KBM-7 (cell line): ENCODE results near the gene ADGRL2.

ENCODE experiments used
- DNase-seq: peaks from one replicate; pipeline ENCODE4 v3.0.0-alpha.2; 2015
- in situ Hi-C: fragments of 300-500 bp; cut with MboI; formaldehyde crosslinking; loops from 2 replicates; pipeline ENCODE4 v1.14.3; 2020; ENCODE audit warnings: low sequenced_read_pairs, low pct_unique_long_range_greater_than_20kb, mixed read lengths

The ADGRL2 gene

GRCh38 chr1:81950591-81951244 is 150.0 kb downstream of the ADGRL2 start:
- in situ Hi-C loops = no loop called here
- no peak for DNase-seq

DNA sequence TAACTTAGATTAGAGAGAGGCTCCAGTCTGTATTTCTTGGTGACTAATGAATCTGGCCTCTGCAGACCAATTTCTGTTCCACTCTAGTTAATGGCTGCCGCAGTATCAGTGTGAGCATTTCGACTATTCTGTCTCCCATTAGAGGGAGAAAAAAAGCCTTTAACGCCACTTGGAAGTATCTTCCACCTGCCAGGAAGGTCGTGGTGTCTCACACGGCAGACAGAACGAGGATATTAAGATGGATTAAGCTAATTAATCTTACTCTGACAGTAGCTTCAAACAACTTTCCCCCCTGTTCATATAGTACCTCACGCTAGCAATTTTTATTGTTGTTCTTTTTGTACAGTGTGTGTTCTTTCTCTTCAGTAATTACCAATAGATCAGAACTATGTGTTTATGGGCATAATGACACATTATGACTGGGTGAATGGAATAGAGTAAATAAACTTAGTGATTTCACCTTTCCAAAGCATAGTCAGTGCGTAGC is 153.8 kb downstream of the ADGRL2 start:
- DNase-seq = no peak
- in situ Hi-C loops = no loop called here

DNA sequence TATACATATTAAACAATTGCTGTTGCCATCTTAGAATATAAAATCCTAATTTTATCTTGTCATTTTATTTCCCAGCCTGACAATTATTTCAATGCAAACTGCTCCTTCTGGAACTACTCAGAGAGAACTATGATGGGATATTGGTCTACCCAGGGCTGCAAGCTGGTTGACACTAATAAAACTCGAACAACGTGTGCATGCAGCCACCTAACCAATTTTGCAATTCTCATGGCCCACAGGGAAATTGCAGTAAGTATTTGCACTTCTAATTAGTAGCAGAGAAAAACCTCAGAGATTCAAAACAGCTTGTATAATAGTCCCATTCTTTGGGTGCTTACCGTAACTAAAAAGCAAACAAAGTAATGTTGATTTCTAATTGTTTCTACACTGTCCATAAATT is 167.2 kb downstream of the ADGRL2 start:
- no peak for DNase-seq
- in situ Hi-C loops = no loop called here

GRCh38 chr1:81970416-81970815 is 169.7 kb downstream of the ADGRL2 start:
- in situ Hi-C loops = no loop called here
- DNase-seq = no peak

GRCh38 chr1:81974222-81974841 is 173.6 kb downstream of the ADGRL2 start:
- in situ Hi-C loops = no loop called here
- DNase-seq = no peak

DNA sequence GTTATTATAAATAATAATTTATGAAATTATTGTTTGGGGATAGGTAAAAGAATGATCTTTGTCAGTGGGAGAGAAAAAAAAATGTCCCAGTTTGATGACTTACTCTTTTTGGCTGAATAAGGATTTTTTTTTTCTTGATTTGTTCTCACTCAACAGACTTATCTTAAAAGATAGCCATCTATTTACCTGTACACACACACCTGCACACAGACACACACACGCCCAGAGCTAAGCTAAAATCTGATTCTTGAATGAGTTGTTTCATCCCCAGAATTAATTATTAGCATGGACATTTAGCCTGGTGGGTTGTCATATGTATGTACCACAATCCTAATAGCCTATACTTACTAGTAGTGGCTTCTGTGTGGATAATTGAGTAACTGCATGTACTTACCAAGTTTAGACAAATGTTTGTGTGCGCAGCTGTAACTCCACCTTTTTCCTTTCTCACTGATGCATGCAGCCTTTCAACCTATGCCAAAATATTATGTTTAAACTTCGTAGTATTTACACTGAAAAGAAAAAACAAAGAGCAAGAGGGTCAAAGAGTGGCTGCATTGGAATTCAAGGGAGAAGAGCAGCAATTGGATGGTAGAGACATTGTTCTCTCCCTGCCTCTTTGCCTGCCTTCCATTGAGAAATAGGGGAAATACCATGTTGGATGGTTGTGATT is 174.3 kb downstream of the ADGRL2 start:
- DNase-seq = no peak
- in situ Hi-C loops = no loop called here

DNA sequence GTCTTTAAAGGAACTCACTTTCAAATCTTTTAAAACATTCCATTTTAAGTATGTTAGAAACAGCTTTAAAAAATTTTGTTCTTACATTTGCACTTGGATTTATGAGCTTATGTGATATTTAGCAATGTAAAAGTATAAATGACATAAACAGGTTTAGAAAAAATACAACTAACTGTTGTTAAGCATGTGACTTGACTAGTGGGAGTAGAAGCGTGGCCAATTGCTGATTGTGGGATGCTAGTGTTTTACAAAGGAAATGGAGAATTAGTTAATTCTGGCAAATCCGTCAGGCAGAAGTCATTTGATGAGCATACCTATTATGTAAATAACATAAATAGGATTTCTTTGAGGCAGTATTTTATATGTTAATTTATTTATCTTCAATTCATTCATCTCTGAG is 175.8 kb downstream of the ADGRL2 start:
- no peak for DNase-seq
- in situ Hi-C loops = no loop called here

- DNase-seq = no peak
- in situ Hi-C loops = no loop called here
These were observed 178.2 kb downstream of the ADGRL2 start for GRCh38 chr1:81978945-81979344.

- no peak for DNase-seq
- in situ Hi-C loops = no loop called here
These were observed 181.8 kb downstream of the ADGRL2 start for GRCh38 chr1:81982523-81982922.

DNA sequence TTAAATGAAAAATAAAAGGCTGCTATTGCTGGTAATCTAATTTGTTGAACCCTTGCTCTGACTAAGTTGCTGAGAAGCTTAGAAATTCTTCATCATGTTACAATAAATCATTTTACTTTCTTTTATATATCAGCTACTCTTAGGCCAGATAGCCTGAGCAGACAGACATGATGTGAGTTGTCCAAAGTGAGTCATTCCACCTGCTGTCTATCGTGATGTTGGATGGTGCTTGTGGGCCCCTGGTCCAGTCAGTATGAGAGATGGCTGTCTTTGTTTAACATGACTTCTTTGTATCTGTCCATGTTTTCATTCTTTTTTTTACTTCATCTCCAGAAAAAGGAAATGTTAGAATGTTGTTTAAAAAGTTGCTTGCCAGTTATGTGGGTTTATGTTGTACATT is 188.8 kb downstream of the ADGRL2 start:
- in situ Hi-C loops = no loop called here

GRCh38 chr1:81990241-81990640 is 189.5 kb downstream of the ADGRL2 start:
- DNase-seq = no peak
- in situ Hi-C loops = no loop called here

More for the DNA sequence above, 188.8 kb downstream of the ADGRL2 start:
- no peak for DNase-seq

DNA sequence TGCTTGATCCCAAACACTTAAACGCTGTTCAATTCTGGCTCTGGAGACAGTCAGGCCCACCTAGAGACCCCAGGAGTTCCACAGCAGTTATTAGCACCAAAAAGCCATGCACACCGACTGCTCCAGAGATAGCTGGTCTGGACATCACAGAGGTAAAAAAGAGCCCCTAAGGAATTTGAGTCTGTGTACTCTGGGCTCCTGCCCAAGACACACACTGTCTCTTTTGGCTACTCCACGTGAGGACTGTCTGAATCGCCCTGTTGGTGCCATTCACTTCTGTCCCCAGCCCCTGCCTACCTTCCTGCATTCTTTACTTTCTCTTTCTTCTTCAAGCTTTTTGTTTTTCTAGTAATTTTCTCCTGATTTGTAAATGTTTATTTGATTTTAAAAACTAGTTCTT is 197.4 kb downstream of the ADGRL2 start:
- no peak for DNase-seq
- in situ Hi-C loops = no loop called here

- in situ Hi-C loops = no loop called here
These were observed 198.6 kb downstream of the ADGRL2 start for GRCh38 chr1:81999364-81999763.

GRCh38 chr1:82000221-82000620 is 199.5 kb downstream of the ADGRL2 start:
- no peak for DNase-seq
- in situ Hi-C loops = no loop called here

More at GRCh38 chr1:81999364-81999763, 198.6 kb downstream of the ADGRL2 start:
- no peak for DNase-seq

DNA sequence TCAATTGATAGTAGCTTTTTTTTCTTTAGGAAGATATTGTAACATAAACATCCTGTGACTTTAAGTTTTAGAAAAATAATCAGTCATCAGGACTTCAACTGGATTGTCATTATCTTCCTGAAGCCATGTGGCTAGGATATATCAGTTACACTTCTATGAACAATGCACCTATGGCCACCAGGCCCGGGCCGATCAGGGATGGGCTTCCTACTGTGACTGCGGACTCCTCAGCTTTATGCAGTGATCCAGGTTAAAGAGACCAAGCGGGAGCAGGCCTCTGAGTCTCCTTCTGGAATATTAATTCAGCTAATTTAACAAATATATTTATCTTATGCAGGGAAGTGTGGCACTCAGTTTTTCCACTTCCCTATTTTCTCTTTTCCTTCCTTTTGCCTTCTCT is 200.6 kb downstream of the ADGRL2 start:
- DNase-seq = no peak
- in situ Hi-C loops = no loop called here

DNA sequence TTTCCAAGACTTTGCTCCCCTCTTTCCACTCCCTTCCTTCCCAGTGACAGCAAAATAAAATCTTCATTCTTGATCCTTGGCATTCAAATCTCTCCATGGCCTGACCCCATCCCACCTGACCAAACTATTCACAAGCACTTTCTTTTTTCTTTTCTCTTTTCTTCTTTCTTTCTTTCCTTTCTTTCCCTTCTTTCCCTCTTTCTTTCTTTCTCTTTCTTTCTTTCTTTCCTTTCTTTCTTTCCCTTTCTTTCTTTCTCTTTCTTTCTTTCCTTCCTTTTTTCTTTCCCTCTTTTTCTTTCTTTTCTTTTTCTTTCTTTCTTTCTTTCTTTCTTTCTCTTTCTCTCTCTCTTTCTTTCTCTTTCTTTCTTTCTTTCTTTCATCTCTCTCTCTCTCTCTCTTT is 207.1 kb downstream of the ADGRL2 start:
- DNase-seq = no peak
- in situ Hi-C loops = no loop called here

DNA sequence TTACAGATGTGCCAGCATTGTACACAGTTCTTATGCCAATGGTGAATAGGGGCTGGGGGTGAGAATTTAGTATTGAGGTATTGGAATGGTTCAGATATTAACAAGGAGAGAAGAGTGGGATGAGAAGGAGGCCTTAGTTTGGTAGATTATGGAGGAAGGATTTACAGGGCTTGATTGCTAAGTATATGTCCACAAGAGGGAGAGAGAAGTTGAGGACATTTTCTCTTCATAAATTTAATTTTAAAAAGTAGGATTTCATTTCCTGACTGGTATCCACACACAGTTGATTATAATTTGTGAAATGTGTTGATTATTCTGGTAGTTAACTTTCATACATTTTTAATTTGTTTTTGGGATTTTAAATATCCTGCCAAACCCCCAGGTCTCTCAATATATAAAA is 213.0 kb downstream of the ADGRL2 start:
- no peak for DNase-seq
- in situ Hi-C loops = no loop called here

DNA sequence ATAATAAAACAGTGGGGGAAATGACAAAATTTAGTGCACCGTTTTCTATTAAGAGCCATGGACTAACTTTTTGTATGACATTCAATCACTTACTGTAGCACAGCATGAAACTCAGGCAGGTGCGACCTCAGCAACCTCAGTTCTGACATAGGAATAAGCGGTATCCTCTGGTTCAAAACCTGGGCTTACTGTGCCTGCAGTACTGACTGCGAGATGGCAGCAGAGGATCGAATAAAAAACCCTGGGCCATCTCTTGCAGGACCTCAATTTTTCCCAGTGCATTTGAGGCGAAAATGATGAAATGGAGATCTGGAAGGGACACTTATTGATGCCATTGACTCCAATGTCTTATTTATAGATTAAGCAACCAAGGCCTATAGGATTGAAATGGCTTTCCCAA is 214.7 kb downstream of the ADGRL2 start:
- DNase-seq = no peak
- in situ Hi-C loops = no loop called here

- in situ Hi-C loops = no loop called here
- no peak for DNase-seq
These were observed 217.6 kb downstream of the ADGRL2 start for GRCh38 chr1:82018319-82018718.

- no peak for DNase-seq
- in situ Hi-C loops = no loop called here
These were observed 218.8 kb downstream of the ADGRL2 start for GRCh38 chr1:82019508-82019907.
